MV-4-11 (cell line): ENCODE measurements around the gene PIEZO2.
"Not testable (repeated sequence)": the region's sequence is repeated elsewhere in the genome, so short reads cannot be mapped to it uniquely, and the experiment has no call there.

Experiments
- DNase-seq: peaks from one replicate; lab custom pipeline; 2025; lab: John Stamatoyannopoulos, UW

PIEZO2 gene

GRCh38 chr18:10927286-10927992 lies 221.9 kb downstream of the PIEZO2 start:
- no peak for DNase-seq

- peak; percentile 32 for DNase-seq
Observed at GRCh38 chr18:10926621-10927161, 222.7 kb downstream of the PIEZO2 start.

GRCh38 chr18:10924290-10924689 lies 225.1 kb downstream of the PIEZO2 start:
- DNase-seq, result no peak

- no peak for DNase-seq
Observed at GRCh38 chr18:10923551-10924070, 225.8 kb downstream of the PIEZO2 start.

DNA sequence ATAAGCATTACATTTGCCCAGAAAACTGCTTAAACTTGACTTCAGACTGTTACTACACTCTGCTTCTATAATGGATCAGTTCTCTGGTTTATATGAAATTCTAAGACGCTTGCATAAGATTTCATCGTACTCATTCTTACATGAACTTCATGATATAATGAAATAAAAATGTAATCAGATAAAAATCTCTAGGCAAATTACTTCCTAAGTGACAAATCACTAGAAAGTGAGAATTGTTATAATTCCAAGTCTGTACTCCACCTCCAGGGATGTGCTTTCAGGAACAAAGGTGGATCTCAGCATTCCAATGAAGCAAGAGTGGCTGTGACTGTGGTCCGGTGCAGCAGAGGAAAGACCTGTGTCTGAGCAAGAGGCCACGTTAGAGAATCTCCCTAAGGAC lies 226.2 kb downstream of the PIEZO2 start:
- no peak for DNase-seq

GRCh38 chr18:10922712-10923111 lies 226.7 kb downstream of the PIEZO2 start:
- DNase-seq, result not testable (repeated sequence)

DNA sequence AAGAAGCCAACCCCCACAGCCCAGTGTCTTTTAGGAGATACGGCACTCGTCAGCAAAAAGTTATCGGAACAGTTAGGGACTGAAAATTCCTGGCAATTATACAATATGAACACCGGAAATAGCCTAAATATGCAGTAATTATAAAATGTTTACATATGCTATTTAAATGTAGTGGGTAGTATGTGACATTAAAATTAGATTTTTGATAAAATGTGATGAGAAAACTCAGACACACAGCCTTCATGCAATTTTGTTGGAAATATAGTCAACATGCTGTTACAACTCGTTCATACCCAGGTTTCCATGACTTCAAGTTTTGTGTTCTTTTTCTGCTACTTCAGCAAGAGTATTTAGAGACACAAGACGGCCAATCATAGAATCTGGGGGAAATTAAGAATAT lies 229.1 kb downstream of the PIEZO2 start:
- DNase-seq, result not testable (repeated sequence)

DNA sequence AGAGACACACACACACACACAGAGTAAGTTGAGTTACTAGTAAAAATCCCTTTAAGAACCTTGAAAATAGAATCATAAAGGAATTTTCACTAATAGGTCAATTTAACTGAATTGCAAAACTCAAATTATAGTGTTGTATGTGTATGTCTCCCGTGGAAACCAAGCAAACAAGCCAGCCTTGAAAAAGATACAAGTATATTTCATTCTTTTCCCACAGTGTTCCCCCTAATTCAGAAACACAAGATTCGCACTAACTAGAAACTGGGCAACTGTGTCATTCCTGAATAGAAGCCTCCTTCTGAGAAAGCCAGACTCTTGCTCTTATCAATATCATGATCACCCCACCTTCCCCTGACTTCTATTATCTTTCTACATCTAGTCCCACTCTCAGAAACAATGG lies 229.5 kb downstream of the PIEZO2 start:
- no peak for DNase-seq

- no peak for DNase-seq
Observed at GRCh38 chr18:10916865-10917264, 232.5 kb downstream of the PIEZO2 start.

DNA sequence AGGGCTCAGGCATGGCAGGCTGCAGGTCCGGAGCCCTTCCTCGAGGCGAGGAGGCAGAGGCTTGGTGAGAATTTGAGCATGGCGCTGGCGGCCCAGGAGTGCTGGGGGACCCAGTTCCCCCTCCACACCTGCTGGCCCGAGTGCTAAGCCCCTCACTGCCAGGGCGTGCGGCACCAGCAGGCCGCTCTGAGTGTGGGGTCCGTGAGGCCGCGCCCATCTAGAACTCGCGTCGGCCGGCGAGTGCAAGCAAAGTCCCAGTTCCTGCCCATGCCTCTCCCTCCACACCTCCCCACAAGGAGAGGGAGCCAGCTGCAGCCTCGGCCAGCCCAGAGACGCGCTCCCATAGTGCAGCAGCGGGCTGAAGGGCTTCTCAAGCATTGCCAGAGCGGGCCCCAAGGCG lies 233.0 kb downstream of the PIEZO2 start:
- DNase-seq, result no peak

GRCh38 chr18:10915748-10916147 lies 233.6 kb downstream of the PIEZO2 start:
- not testable (repeated sequence) for DNase-seq

DNA sequence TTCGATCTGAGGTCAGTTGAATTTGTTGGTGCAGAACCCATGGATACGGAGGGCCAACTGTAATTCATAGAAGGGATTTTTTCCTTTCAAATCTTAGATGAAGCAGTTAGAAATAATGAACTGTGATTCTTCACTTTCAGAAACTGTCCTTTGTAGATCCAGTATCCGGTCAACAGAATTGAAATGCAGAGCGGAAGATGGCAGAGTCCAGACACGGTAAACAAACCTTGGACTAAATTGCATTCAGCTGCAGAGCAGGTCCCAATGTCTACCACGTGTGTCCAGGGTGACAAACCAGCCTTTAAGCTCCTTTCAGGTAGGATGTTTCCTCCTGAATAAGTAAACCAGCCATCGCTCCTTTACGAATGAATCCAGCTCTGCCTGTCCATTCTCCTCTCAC lies 234.8 kb downstream of the PIEZO2 start:
- not testable (repeated sequence) for DNase-seq

GRCh38 chr18:10913919-10914318 lies 235.4 kb downstream of the PIEZO2 start:
- no peak for DNase-seq

GRCh38 chr18:10912790-10913545 lies 236.4 kb downstream of the PIEZO2 start:
- no peak for DNase-seq

DNA sequence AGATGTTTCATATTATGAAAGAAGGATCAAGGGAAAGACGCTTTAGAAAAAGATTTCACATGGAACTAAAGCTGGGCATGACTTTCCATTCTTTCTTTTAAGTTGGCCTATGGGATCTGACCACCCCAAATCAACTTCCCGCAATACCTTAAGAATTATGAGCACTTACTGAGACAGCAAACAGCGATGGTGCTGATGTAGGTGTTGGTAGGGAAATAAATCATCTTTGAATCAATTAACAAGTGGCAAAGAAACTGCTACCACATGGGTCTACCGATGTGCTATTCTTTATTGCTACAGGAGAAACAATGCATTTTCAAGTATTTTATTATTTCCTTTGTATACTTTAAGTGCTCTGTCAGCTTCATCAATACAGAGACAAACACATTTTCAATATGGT lies 239.6 kb downstream of the PIEZO2 start:
- DNase-seq, result no peak

DNA sequence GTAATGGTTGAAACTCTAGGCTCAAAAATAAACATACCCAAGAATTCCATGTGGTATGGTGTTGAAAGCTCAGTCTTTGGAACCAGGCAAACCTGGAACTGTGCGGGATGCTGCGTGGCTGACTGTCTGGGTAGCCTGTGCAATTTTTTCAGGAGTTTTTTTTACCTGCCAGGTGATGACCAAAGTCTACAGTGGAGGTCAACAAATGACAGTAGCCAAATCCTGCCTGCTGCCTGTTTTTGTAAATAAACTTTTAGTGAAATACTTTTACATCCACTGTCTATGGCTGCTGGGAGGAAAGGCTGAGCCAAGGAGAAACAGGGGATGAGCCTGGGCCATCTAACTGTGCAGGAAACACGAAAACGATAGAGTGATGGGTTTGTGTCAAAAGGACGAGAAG lies 240.6 kb downstream of the PIEZO2 start:
- no peak for DNase-seq

DNA sequence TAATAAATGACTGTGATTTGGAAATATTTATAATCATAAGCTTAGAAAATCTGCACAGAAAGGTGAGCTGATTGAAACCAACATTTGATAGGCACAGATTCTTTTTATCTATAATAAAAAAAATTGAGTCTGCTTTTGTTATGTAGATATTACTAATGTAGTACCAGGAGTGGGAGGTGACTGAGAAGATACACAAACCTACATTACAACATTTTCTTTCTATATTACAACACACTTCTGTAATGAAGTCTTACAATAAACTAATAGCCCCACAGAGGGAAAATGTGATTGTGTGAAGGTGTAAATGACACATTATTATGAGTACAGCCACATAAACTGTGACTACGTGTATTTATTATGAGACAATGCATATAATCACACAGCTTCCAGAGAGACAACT lies 241.6 kb downstream of the PIEZO2 start:
- no peak for DNase-seq

DNA sequence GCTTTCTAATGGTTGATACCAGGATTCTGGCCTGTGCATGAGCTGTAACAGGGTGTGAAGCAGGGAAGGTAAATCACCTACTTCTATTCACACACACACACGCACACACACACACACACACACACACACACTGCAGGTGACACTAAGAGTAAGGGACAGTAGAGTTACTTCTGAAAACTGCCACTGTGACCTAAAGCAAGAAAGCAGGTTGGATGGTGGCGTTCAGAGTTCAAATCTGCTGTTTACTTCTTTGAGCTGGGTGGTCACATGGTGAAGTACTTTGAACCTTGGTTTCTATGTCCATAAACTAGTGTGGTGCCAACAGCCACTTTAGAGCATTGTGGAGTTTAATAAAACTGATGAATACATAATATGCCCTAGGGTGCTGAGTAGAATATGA lies 248.0 kb downstream of the PIEZO2 start:
- no peak for DNase-seq

- DNase-seq, result no peak
Observed at GRCh38 chr18:10900435-10900834, 248.9 kb downstream of the PIEZO2 start.

- no peak for DNase-seq
Observed at GRCh38 chr18:10899481-10899880, 249.9 kb downstream of the PIEZO2 start.

- no peak for DNase-seq
Observed at GRCh38 chr18:10898417-10898974, 250.9 kb downstream of the PIEZO2 start.

DNA sequence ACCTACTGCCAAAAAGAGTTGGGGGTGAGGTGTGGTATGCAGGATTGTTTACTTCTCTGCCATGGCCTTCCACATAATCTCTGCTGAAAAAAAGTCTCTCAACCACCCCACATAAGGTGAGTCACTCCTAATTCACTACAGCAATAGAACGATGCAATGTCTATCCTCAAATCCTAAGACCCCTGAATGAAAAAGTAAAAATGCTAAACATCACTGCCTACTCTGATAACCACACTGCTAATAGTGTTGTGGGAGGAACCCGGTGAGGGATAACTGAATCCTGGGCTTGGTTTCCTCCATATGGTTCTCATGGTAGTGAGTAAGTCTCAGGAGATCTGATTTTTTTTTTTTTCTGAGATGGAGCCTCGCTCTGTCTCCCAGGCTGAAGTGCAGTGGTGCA lies 252.5 kb downstream of the PIEZO2 start:
- no peak for DNase-seq

DNA sequence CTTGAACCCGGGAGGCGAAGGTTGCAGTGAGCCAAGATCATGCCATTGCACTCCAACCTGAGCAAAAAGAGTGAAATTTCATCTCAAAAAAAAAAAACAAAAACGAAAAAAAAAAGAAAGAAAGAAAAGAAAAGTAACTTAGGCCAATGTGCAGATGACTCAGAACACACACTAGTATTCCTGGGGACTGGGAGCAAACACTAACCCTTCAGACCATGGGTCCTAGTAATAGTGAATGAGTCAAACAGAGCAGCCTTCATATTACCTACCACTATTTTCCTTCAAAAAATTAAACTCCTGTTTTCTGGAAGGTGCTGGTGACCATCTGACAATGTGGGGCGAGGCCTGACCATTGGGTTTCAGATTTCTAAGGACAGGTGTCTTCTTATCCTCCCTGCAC lies 253.4 kb downstream of the PIEZO2 start:
- no peak for DNase-seq
